Natural killer cell (primary cell): ENCODE data around the gene EFHD1. TPM values are rescaled to one million over a fixed set of nuclear protein-coding genes. Genes with fewer than 3 reads are reported as not detected.

Experiments used
- ATAC-seq, 3 donors: fragments of 150-1000 bp in 2 of 3; fragments of 200-7000 bp in 1 of 3; cut with Tn5 transposase; 1 replicate in 1 of 3; 2 replicates in 2 of 3; pipeline ENCODE4 v1.10.0; 2021; ENCODE audit warnings: mild to moderate bottlenecking in 2 of 3, moderate library complexity in 2 of 3
- DNase-seq, 2 donors: peaks; one replicate each; pipeline versions ENCODE4 v3.0.0 to v3.0.0-alpha.2; 2013 to 2021; ENCODE audit warnings: mixed read lengths in 1 of 2
- H3K27ac ChIP-seq: one replicate; pipeline ENCODE4 v1.5.1; 2013; ENCODE audit warnings: mild to moderate bottlenecking, low read length
- H3K27me3 ChIP-seq: one replicate; pipeline ENCODE4 v1.6.1; 2013; ENCODE audit warnings: low read length; ENCODE audit not compliant: control insufficient read depth, insufficient read depth
- H3K36me3 ChIP-seq: one replicate; pipeline ENCODE4 v1.6.1; 2013; ENCODE audit warnings: low read length; ENCODE audit not compliant: control insufficient read depth, insufficient read depth
- H3K4me1 ChIP-seq: one replicate; pipeline ENCODE4 v1.6.1; 2013; ENCODE audit warnings: low read length; ENCODE audit not compliant: control insufficient read depth, insufficient read depth
- H3K4me3 ChIP-seq: one replicate; pipeline ENCODE4 v1.5.1; 2013; ENCODE audit warnings: low read length
- H3K9me3 ChIP-seq: one replicate; pipeline ENCODE4 v1.6.1; 2013; ENCODE audit warnings: low read length; ENCODE audit not compliant: control insufficient read depth, insufficient read depth
- H3K27ac Mint-ChIP-seq, 2 donors: one replicate each; pipeline ENCODE4 v1.8.0; 2022; ENCODE audit warnings: mild to moderate bottlenecking in 2 of 2, mixed read lengths in 2 of 2, moderate library complexity in 1 of 2
- H3K27me3 Mint-ChIP-seq, 2 donors: one replicate each; pipeline ENCODE4 v1.8.0; 2022; ENCODE audit warnings: low read depth in 2 of 2, mixed read lengths in 2 of 2
- H3K36me3 Mint-ChIP-seq: one replicate; pipeline ENCODE4 v1.8.0; 2022; ENCODE audit warnings: mixed read lengths
- H3K4me1 Mint-ChIP-seq, 2 donors: one replicate each; pipeline ENCODE4 v1.8.0; 2022; ENCODE audit warnings: mixed read lengths in 2 of 2
- H3K4me3 Mint-ChIP-seq: one replicate; pipeline ENCODE4 v1.8.0; 2022; ENCODE audit warnings: mild to moderate bottlenecking, moderate library complexity, mixed read lengths
- H3K9me3 Mint-ChIP-seq, 2 donors: one replicate each; pipeline ENCODE4 v1.8.0; 2022; ENCODE audit warnings: mixed read lengths in 2 of 2
- CTCF ChIP-seq: fragments of 200-600 bp; IDR thresholded peaks from one replicate; pipeline ENCODE4 v1.8.0; 2022; ENCODE audit warnings: antibody characterized with exemption
- WGBS: methylation state at CpG from one replicate; pipeline ENCODE4 v1.1.7; 2013; ENCODE audit warnings: missing lambda C conversion rate; ENCODE audit not compliant: insufficient coverage; 5-methylcytosine and 5-hydroxymethylcytosine counted together
- intact Hi-C: fragments of 100-400 bp; cut with micrococcal nuclease; formaldehyde crosslinking; loops from one replicate; pipeline ENCODE4 v1.14.2; 2022
- total RNA-seq, 4 donors: library from RNA; stranded (reverse); fragments of 120-200 nt in 1 of 4; gene quantifications; one replicate each; pipeline versions ENCODE4 v1.2.3 to v1.2.4, GENCODE V29; 2013 to 2022

EFHD1 gene
- total RNA-seq, 3 donors from 2014 or later (not counting 1 experiment from before 2014, with no cell fraction given): 0.58 TPM; not detected in 2

- Mint-ChIP-seq H3K27ac (peak overlapping the region; percentile 78 to 85), H3K9me3 (no peaks in the 10 kb centered on the region), H3K27me3 (no peaks in the 10 kb centered on the region), H3K4me3 (peak overlapping the region; percentile 63), H3K36me3 (peaks cover 8% of the 10 kb centered on the region), H3K4me1 (peaks cover 40 to 52% of the 10 kb centered on the region in 2 donors)
- WGBS: 57% methylated on average over 2 of the region's 2 CpGs
- peaks cover 14% of the 10 kb centered on the region for H3K4me1 ChIP-seq
- peak overlapping the region; percentile 21 for H3K27ac ChIP-seq
- no peak overlapping the region for H3K4me3 ChIP-seq
- intact Hi-C loops: no loop called here
- H3K36me3 ChIP-seq: peaks cover 19% of the 10 kb centered on the region
- DNase-seq: no peak
- H3K9me3 ChIP-seq: no peaks in the 10 kb centered on the region
- TF ChIP-seq CTCF: no peak
- no peaks in the 10 kb centered on the region for H3K27me3 ChIP-seq
- peak in 2 of 3 donors; percentile 7 to 14 for ATAC-seq
Observed at GRCh38 chr2:232721261-232721660, 87.9 kb downstream of the EFHD1 start.

DNA sequence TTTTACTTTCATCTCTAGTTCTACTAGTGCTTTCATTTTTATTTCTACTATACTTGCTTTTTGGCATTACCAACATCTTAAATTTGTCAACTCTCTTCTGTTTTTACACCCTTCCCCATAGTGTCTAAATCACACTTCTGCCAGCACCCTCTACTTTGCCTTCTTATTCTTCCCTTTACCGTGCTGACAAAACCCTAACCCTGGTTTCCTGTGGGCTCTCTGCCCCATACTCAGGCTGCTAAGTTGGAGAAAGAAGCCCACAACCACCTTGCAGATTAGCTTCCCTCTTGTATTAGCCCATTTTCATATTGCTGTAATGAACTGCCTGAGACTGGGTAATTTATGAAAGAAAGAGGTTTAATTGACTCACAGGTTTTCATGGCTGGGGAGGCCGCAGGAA lies 88.5 kb downstream of the EFHD1 start:
- H3K36me3 ChIP-seq: peaks cover 19% of the 10 kb centered on the region
- TF ChIP-seq CTCF: no peak
- no peaks in the 10 kb centered on the region for H3K9me3 ChIP-seq
- H3K4me3 ChIP-seq: no peak overlapping the region
- intact Hi-C loops: no loop called here
- H3K27me3 Mint-ChIP-seq: no peaks in the 10 kb centered on the region
- H3K9me3 Mint-ChIP-seq: no peaks in the 10 kb centered on the region
- DNase-seq: no peak
- peak; percentile 74 to 86 (median 81) for ATAC-seq
- H3K27ac ChIP-seq: peak overlapping the region; percentile 21
- H3K4me1 Mint-ChIP-seq: peaks cover 36 to 48% of the 10 kb centered on the region in 2 donors
- peaks cover 14% of the 10 kb centered on the region for H3K4me1 ChIP-seq
- H3K36me3 Mint-ChIP-seq: peaks cover 8% of the 10 kb centered on the region
- 44% methylated on average over 2 of the region's 2 CpGs for WGBS
- peak overlapping the region; percentile 63 for H3K4me3 Mint-ChIP-seq
- no peaks in the 10 kb centered on the region for H3K27me3 ChIP-seq
- H3K27ac Mint-ChIP-seq: peak overlapping the region; percentile 78 to 85

GRCh38 chr2:232723027-232723426 lies 89.6 kb downstream of the EFHD1 start:
- Mint-ChIP-seq H3K4me3 (peak overlapping the region; percentile 54), H3K27ac (peak overlapping the region; percentile 78 to 85), H3K9me3 (no peaks in the 10 kb centered on the region), H3K36me3 (peaks cover 8% of the 10 kb centered on the region), H3K4me1 (peaks cover 36 to 43% of the 10 kb centered on the region in 2 donors), H3K27me3 (no peaks in the 10 kb centered on the region)
- Histone ChIP-seq H3K4me1 (peaks cover 14% of the 10 kb centered on the region), H3K36me3 (peaks cover 18% of the 10 kb centered on the region), H3K9me3 (no peaks in the 10 kb centered on the region), H3K27me3 (no peaks in the 10 kb centered on the region), H3K4me3 (no peak overlapping the region), H3K27ac (no peak overlapping the region)
- ATAC-seq: peak in 2 of 3 donors; percentile 54 to 62
- intact Hi-C loops: no loop called here
- no peak for DNase-seq
- 88% methylated on average over 1 of the region's 1 CpG for WGBS
- TF ChIP-seq CTCF: no peak

- DNase-seq (no peak), ATAC-seq (no peak)
- H3K27me3 Mint-ChIP-seq: no peaks in the 10 kb centered on the region
- H3K4me1 ChIP-seq: no peaks in the 10 kb centered on the region
- no peak overlapping the region for H3K27ac ChIP-seq
- 100% methylated on average over 3 of the region's 3 CpGs for WGBS
- no peaks in the 10 kb centered on the region for H3K9me3 ChIP-seq
- intact Hi-C loops: no loop called here
- peak overlapping the region; percentile 7 to 13 for H3K27ac Mint-ChIP-seq
- no peaks in the 10 kb centered on the region for H3K27me3 ChIP-seq
- peaks cover 28% of the 10 kb centered on the region for H3K36me3 ChIP-seq
- H3K36me3 Mint-ChIP-seq: peaks cover 8% of the 10 kb centered on the region
- H3K4me1 Mint-ChIP-seq: peaks cover 6 to 20% of the 10 kb centered on the region in 2 donors
- H3K9me3 Mint-ChIP-seq: no peaks in the 10 kb centered on the region
- no peak for TF ChIP-seq CTCF
- H3K4me3 Mint-ChIP-seq: no peak overlapping the region
- no peak overlapping the region for H3K4me3 ChIP-seq
Observed at GRCh38 chr2:232728785-232729184, 95.4 kb downstream of the EFHD1 start.
